Suprapubic skin (tissue), 4 donors: ENCODE results near the gene C2orf42.

Experiments used
- POLR2A ChIP-seq, 2 donors: fragments of 450-650 bp; IDR thresholded peaks; one replicate each; pipeline ENCODE4 v1.6.1; 2017; ENCODE audit warnings: antibody characterized with exemption in 2 of 2, mild to moderate bottlenecking in 2 of 2, moderate library complexity in 2 of 2
- POLR2AphosphoS5 ChIP-seq, 3 donors: sonication (generic); formaldehyde crosslinking; IDR thresholded peaks; one replicate each; pipeline ENCODE4 v1.6.1; 2017; ENCODE audit warnings: antibody characterized with exemption in 3 of 3
- TF ChIP-seq, protein P1 (sequence below), 2 donors: fragments of 200-600 bp in 1 of 2; fragments of 450-650 bp in 1 of 2; sonication (generic) in 1 of 2; IDR thresholded peaks; one replicate each; pipeline ENCODE4 v1.5.1; 2016 to 2019; ENCODE audit warnings: antibody characterized with exemption in 2 of 2, mild to moderate bottlenecking in 1 of 2, moderate library complexity in 1 of 2

DNA sequence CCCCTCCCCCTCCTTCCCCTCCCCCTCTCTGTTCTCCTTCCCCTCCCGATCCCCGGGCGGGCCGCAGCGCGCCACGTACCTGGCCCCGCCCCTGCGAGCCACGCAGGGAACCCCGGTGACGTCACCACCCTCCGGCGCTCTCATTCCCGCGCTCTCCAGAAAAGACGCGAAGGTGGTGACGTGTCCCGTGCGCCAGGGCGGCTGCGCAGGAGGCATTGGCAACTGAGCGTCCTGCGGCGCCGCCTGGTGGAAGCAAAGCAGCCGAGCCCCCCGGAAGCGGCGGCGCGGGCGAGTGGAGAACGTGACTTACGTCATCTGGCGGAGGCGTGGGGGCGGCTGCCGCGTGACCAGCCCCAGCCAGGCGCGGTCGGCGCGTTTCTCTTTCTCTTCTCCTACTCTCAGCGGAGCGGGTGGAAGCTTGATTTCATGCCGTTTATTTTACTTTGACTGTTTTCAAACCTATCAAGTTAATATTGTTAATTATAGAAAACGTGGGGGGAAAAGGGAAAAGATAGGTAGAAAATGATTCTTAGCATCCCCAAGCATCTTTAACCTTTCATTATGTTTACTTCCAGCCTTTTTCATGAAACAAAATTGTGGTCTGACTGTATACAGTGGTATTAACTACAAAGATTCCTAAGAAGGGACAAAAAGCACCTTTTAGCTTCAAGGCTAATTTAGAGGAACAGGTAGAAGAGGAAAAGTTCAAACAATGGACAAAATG is 48.1 kb downstream of the C2orf42 start:
- TF ChIP-seq POLR2AphosphoS5 (IDR thresholded peaks at IDR 0.05) (peak; percentile 96 to 100 (median 99)), POLR2A (IDR thresholded peaks at IDR 0.05) (peak; percentile 76 to 90)
- TF ChIP-seq, protein P1, sequence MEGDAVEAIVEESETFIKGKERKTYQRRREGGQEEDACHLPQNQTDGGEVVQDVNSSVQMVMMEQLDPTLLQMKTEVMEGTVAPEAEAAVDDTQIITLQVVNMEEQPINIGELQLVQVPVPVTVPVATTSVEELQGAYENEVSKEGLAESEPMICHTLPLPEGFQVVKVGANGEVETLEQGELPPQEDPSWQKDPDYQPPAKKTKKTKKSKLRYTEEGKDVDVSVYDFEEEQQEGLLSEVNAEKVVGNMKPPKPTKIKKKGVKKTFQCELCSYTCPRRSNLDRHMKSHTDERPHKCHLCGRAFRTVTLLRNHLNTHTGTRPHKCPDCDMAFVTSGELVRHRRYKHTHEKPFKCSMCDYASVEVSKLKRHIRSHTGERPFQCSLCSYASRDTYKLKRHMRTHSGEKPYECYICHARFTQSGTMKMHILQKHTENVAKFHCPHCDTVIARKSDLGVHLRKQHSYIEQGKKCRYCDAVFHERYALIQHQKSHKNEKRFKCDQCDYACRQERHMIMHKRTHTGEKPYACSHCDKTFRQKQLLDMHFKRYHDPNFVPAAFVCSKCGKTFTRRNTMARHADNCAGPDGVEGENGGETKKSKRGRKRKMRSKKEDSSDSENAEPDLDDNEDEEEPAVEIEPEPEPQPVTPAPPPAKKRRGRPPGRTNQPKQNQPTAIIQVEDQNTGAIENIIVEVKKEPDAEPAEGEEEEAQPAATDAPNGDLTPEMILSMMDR (IDR thresholded peaks at IDR 0.05) = peak; percentile 97 to 98
